Keratinocyte (primary cell): ENCODE results near the gene RHBDF1. TPM values are rescaled to one million over a fixed set of nuclear protein-coding genes. Genes with fewer than 3 reads are reported as not detected.

Experiments used
- DNase-seq: peaks from one replicate; pipeline ENCODE4 v3.0.0-alpha.2; 2011; ENCODE audit warnings: low read depth, missing footprints, low spot score
- FAIRE-seq: peaks from 2 replicates; lab custom pipeline; 2011; peaks lifted over from hg19 to GRCh38; lab: Jason Lieb, UNC
- H2AFZ ChIP-seq: 2 replicates; pipeline ENCODE4 v1.6.0; 2012; ENCODE audit warnings: low read length, control low read depth, inconsistent platforms; ENCODE audit not compliant: control insufficient read depth
- H3K27ac ChIP-seq: 2 replicates; pipeline ENCODE4 v1.5.1; 2011; ENCODE audit warnings: low read length; ENCODE audit not compliant: control insufficient read depth, insufficient read depth
- H3K27me3 ChIP-seq: 3 replicates; pipeline ENCODE4 v1.6.0; 2011; ENCODE audit warnings: low read length; ENCODE audit not compliant: control insufficient read depth, insufficient read depth; ENCODE audit errors: extremely low read depth
- H3K36me3 ChIP-seq, 2 experiments: 2 replicates in 1 of 2; 3 replicates in 1 of 2; pipeline ENCODE4 v1.5.1; 2011; ENCODE audit warnings: low read length in 2 of 2, mild to moderate bottlenecking in 1 of 2; ENCODE audit not compliant: control insufficient read depth in 2 of 2, insufficient read depth in 2 of 2; ENCODE audit errors: extremely low read depth in 1 of 2
- H3K4me1 ChIP-seq: 3 replicates; pipeline ENCODE4 v1.5.1; 2011; ENCODE audit warnings: low read length; ENCODE audit not compliant: control insufficient read depth, insufficient read depth; ENCODE audit errors: extremely low read depth
- H3K4me2 ChIP-seq: 3 replicates; pipeline ENCODE4 v1.6.0; 2011; ENCODE audit warnings: low read depth, low read length; ENCODE audit not compliant: control insufficient read depth, insufficient read depth; ENCODE audit errors: extremely low read depth
- H3K4me3 ChIP-seq, 3 experiments: fragments of 200-600 bp in 1 of 3; sonication (generic) in 1 of 3; 2 replicates in 2 of 3; 3 replicates in 1 of 3; pipeline ENCODE4 v1.5.1; 2011 to 2016; ENCODE audit warnings: low read length in 3 of 3, mild to moderate bottlenecking in 3 of 3, control low read depth in 2 of 3, inconsistent platforms in 1 of 3, low read depth in 1 of 3, mixed read lengths in 1 of 3, mixed run types in 1 of 3, moderate library complexity in 1 of 3; ENCODE audit not compliant: control insufficient read depth in 2 of 3, insufficient read depth in 2 of 3; ENCODE audit errors: extremely low read depth in 1 of 3
- H3K79me2 ChIP-seq: 2 replicates; pipeline ENCODE4 v1.6.0; 2012; ENCODE audit warnings: low read length; ENCODE audit not compliant: control insufficient read depth, insufficient read depth
- H3K9ac ChIP-seq: 3 replicates; pipeline ENCODE4 v1.6.0; 2011; ENCODE audit warnings: low read length; ENCODE audit not compliant: control insufficient read depth, insufficient read depth; ENCODE audit errors: extremely low read depth
- H3K9me1 ChIP-seq: 3 replicates; pipeline ENCODE4 v1.6.0; 2011; ENCODE audit warnings: low read length; ENCODE audit not compliant: control insufficient read depth, insufficient read depth; ENCODE audit errors: extremely low read depth
- H3K9me3 ChIP-seq: 2 replicates; pipeline ENCODE4 v1.5.1; 2012; ENCODE audit warnings: low read depth, low read length; ENCODE audit not compliant: control insufficient read depth
- H4K20me1 ChIP-seq: 3 replicates; pipeline ENCODE4 v1.6.0; 2011; ENCODE audit warnings: low read length; ENCODE audit not compliant: control insufficient read depth, insufficient read depth; ENCODE audit errors: extremely low read depth
- CTCF ChIP-seq, 3 experiments: IDR thresholded peaks in 1 of 3; conservative IDR thresholded peaks in 1 of 3; optimal IDR thresholded peaks in 1 of 3; 2 replicates in 2 of 3; 3 replicates in 1 of 3; pipeline versions ENCODE3 to v1.5.1; 2011; ENCODE audit warnings: low read length in 3 of 3, mild to moderate bottlenecking in 3 of 3, moderate library complexity in 2 of 3, control low read depth in 1 of 3, inconsistent platforms in 1 of 3; ENCODE audit not compliant: insufficient read depth in 2 of 3; ENCODE audit errors: extremely low read depth in 1 of 3
- EZH2 ChIP-seq: IDR thresholded peaks from one replicate; pipeline ENCODE4 v1.6.1; 2012; ENCODE audit warnings: inconsistent platforms, mild to moderate bottlenecking, low read length, moderate library complexity
- dilution Hi-C: fragments of 300-500 bp; cut with MboI; formaldehyde crosslinking; loops from one replicate; pipeline ENCODE4 v1.7.0; 2020; ENCODE audit warnings: low sequenced_read_pairs; ENCODE audit not compliant: extremely low pct_ligation_motif_present
- polyA plus RNA-seq, 5 experiments: library from polyadenylated mRNA; depleted of rRNA in 3 of 5; stranded (reverse) in 3 of 5; stranded (forward) in 1 of 5; unstranded in 1 of 5; fragments of >200 nt; gene quantifications; 1 replicate in 1 of 5; 2 replicates in 3 of 5; 3 replicates in 1 of 5; pipeline versions ENCODE4 v1.2.1 to v1.2.3, GENCODE V29; 2011 to 2012; ENCODE audit warnings: missing spikeins in 2 of 5, low read depth in 1 of 5, low replicate concordance in 1 of 5

The RHBDF1 gene
- polyA plus RNA-seq, 1 donor (not counting 4 experiments of a cell fraction or from before 2014, with no cell fraction given): 20.4 TPM

GRCh38 chr16:55571-56136 lies 16.8 kb downstream of the RHBDF1 start:
- no peaks in the 10 kb centered on the region for H3K9me3 ChIP-seq
- H3K36me3 ChIP-seq: peaks cover 30 to 39% of the 10 kb centered on the region in 2 experiments
- dilution Hi-C loops: no loop called here
- no peaks in the 10 kb centered on the region for H4K20me1 ChIP-seq
- H3K9me1 ChIP-seq: no peaks in the 10 kb centered on the region
- no peak overlapping the region for H2AFZ ChIP-seq
- no peak overlapping the region for H3K4me2 ChIP-seq
- H3K9ac ChIP-seq: no peak overlapping the region
- DNase-seq (no peak), FAIRE-seq (no peak)
- H3K4me3 ChIP-seq: no peak overlapping the region
- H3K79me2 ChIP-seq: peaks cover 29% of the 10 kb centered on the region
- H3K4me1 ChIP-seq: peaks cover 7% of the 10 kb centered on the region
- no peak overlapping the region for H3K27ac ChIP-seq
- H3K27me3 ChIP-seq: no peaks in the 10 kb centered on the region
- TF ChIP-seq CTCF (optimal IDR thresholded peaks at IDR 0.05 in 1 of 3, IDR thresholded peaks at IDR 0.05 in 1 of 3, conservative IDR thresholded peaks at IDR 0.05 in 1 of 3; ENCODE audit: extremely low read depth in 1 of 3, insufficient read depth in 2 of 3, low read length in 3 of 3) (no peak), EZH2 (no peak)

GRCh38 chr16:54237-54581 lies 18.2 kb downstream of the RHBDF1 start:
- no peak for TF ChIP-seq EZH2
- no peak for TF ChIP-seq CTCF (optimal IDR thresholded peaks at IDR 0.05 in 1 of 3, IDR thresholded peaks at IDR 0.05 in 1 of 3, conservative IDR thresholded peaks at IDR 0.05 in 1 of 3; ENCODE audit: extremely low read depth in 1 of 3, insufficient read depth in 2 of 3, low read length in 3 of 3)
- Histone ChIP-seq H3K4me1 (peaks cover 7% of the 10 kb centered on the region), H3K4me3 (peak overlapping the region; percentile 87 to 91 (median 91)), H4K20me1 (no peaks in the 10 kb centered on the region), H3K27me3 (no peaks in the 10 kb centered on the region), H2AFZ (peak overlapping the region; percentile 94), H3K79me2 (peaks cover 32% of the 10 kb centered on the region), H3K4me2 (peak overlapping the region; percentile 85), H3K27ac (peak overlapping the region; percentile 31), H3K9ac (peak overlapping the region; percentile 77), H3K9me3 (no peaks in the 10 kb centered on the region), H3K36me3 (peaks cover 24 to 27% of the 10 kb centered on the region in 2 experiments), H3K9me1 (no peaks in the 10 kb centered on the region)
- FAIRE-seq (no peak), DNase-seq (no peak)
- dilution Hi-C loops: no loop called here
